ENCODE measurements around the gene ZNF780A. TPM values are rescaled to one million over a fixed set of nuclear protein-coding genes. Genes with fewer than 3 reads are reported as not detected.

ZNF780A gene
- total and polyA plus RNA-seq, 2 of the 13 experiments (the other 11 are each of a cell fraction or from before 2014, with no cell fraction given) = 13.5 to 22.7 TPM

- TF ChIP-seq ZNF142 (CRISPR knock-in tag; IDR thresholded peaks at IDR 0.05) (no peak; the same call in 1 of the 2 replicates), TFAP4 (IDR thresholded peaks at IDR 0.05; ENCODE audit: borderline replicate concordance, low read depth) (no peak), PREB (CRISPR knock-in tag; IDR thresholded peaks at IDR 0.05) (peak; percentile 60; the same call in 1 of the 2 replicates), U2AF1 (optimal IDR thresholded peaks at IDR 0.05; ENCODE audit: low read depth, low read length) (no peak), GMEB2 (CRISPR knock-in tag; IDR thresholded peaks at IDR 0.05; ENCODE audit: low read depth) (no peak), ZNF446 (CRISPR knock-in tag; IDR thresholded peaks at IDR 0.05) (peak; percentile 93), ZNF451 (CRISPR knock-in tag; IDR thresholded peaks at IDR 0.05) (no peak), FOXK1 (CRISPR knock-in tag; IDR thresholded peaks at IDR 0.05; ENCODE audit: borderline replicate concordance, low read depth) (peak; percentile 68; the same call in 1 of the 2 replicates), RNF219 (CRISPR knock-in tag; IDR thresholded peaks at IDR 0.05) (no peak), YEATS2 (CRISPR knock-in tag; IDR thresholded peaks at IDR 0.05; ENCODE audit: borderline replicate concordance) (peak; percentile 80; the same call in 1 of the 2 replicates), ELF1 (CRISPR knock-in tag; IDR thresholded peaks at IDR 0.05) (peak; percentile 75), ZFP41 (CRISPR knock-in tag; IDR thresholded peaks at IDR 0.05; ENCODE audit: borderline replicate concordance) (0 out of 2 replicates have a peak, but pooled peaks have one; percentile 38), KDM5B (CRISPR knock-in tag; IDR thresholded peaks at IDR 0.05; ENCODE audit: borderline replicate concordance) (peak; percentile 82; the same call in 1 of the 2 replicates), CCDC6 (CRISPR knock-in tag; IDR thresholded peaks at IDR 0.05) (peak; percentile 64; the same call in 1 of the 2 replicates), ZNF225 (CRISPR knock-in tag; IDR thresholded peaks at IDR 0.05) (peak; percentile 71; the same call in 1 of the 2 replicates), MTF2 (CRISPR knock-in tag; IDR thresholded peaks at IDR 0.05; ENCODE audit: borderline replicate concordance) (0 out of 2 replicates have a peak, but pooled peaks have one; percentile 45), ETV6 (CRISPR knock-in tag; conservative IDR thresholded peaks at IDR 0.05) (no peak), NBN (conservative IDR thresholded peaks at IDR 0.05) (no peak)
Measured at GRCh38 chr19:40055832-40056504, 34.8 kb downstream of the ZNF780A start, which contains the start of gene ZNF780B (continued).
